Esophagus squamous epithelium (tissue), 5 donors: ENCODE results near the gene CBX5. TPM values are rescaled to one million over a fixed set of nuclear protein-coding genes. Genes with fewer than 3 reads are reported as not detected.

ENCODE experiments used
- DNase-seq: peaks from one replicate; lab custom pipeline; 2025; lab: John Stamatoyannopoulos, UW
- H3K27ac ChIP-seq, 4 donors: fragments of 200-600 bp; sonication (generic); one replicate each; pipeline ENCODE4 v1.5.1; 2016 to 2019; ENCODE audit warnings: mild to moderate bottlenecking in 1 of 4
- H3K27me3 ChIP-seq, 4 donors: fragments of 200-600 bp; sonication (generic); 1 replicate in 3 of 4; 2 replicates in 1 of 4; pipeline versions ENCODE4 v1.5.1 to v1.6.0; 2017 to 2021; ENCODE audit warnings: antibody characterized with exemption in 1 of 4
- H3K36me3 ChIP-seq, 3 donors: fragments of 200-600 bp; sonication (generic); one replicate each; pipeline ENCODE4 v1.5.1; 2016 to 2019
- H3K4me1 ChIP-seq, 3 donors: fragments of 200-600 bp; sonication (generic); one replicate each; pipeline ENCODE4 v1.5.1; 2017 to 2019
- H3K4me3 ChIP-seq, 4 donors: fragments of 200-600 bp; sonication (generic); 1 replicate in 3 of 4; 2 replicates in 1 of 4; pipeline ENCODE4 v1.5.1; 2016 to 2019; ENCODE audit warnings: mild to moderate bottlenecking in 2 of 4, moderate library complexity in 1 of 4
- H3K9me3 ChIP-seq, 3 donors: fragments of 200-600 bp; sonication (generic); one replicate each; pipeline ENCODE4 v1.5.1; 2016 to 2019
- POLR2A ChIP-seq, 4 donors: fragments of 450-650 bp; IDR thresholded peaks; one replicate each; pipeline ENCODE4 v1.6.1; 2017; ENCODE audit warnings: antibody characterized with exemption in 4 of 4, mild to moderate bottlenecking in 4 of 4, moderate library complexity in 3 of 4
- WGBS, 2 donors: methylation state at CpG; one replicate each; pipeline ENCODE4 v1.1.5; 2018; 5-methylcytosine and 5-hydroxymethylcytosine counted together
- intact Hi-C: fragments of 100-400 bp; cut with DNase I; formaldehyde crosslinking; loops from one replicate; pipeline ENCODE4 v1.15.0; 2022
- total RNA-seq, 4 donors: library from RNA; depleted of rRNA; stranded (reverse); fragments of >200 nt; gene quantifications; one replicate each; pipeline ENCODE4 v1.1.0, GENCODE V29; 2016
- TF ChIP-seq, protein P1 (sequence below), 6 experiments: fragments of 450-650 bp in 4 of 6; fragments of 200-600 bp in 2 of 6; sonication (generic) in 2 of 6; IDR thresholded peaks; one replicate each; pipeline ENCODE4 v1.5.1; 2016 to 2019; ENCODE audit warnings: antibody characterized with exemption in 6 of 6, mild to moderate bottlenecking in 4 of 6, moderate library complexity in 4 of 6
- donor health status: DM: yes; HTN: yes; CAD: no.

CBX5 gene
- total RNA-seq, 4 donors from 2014 or later: 13.2 to 29.9 (median 23.7) TPM

GRCh38 chr12:54193434-54193833 lies 86.5 kb downstream of the CBX5 start:
- no peak for DNase-seq
- H3K27me3 ChIP-seq: peaks cover 0 to 79% (median 0%) of the 10 kb centered on the region in 4 donors
- no peaks in the 10 kb centered on the region for H3K9me3 ChIP-seq
- no peaks in the 10 kb centered on the region for H3K36me3 ChIP-seq
- H3K4me1 ChIP-seq: peaks cover 11 to 43% (median 28%) of the 10 kb centered on the region in 3 donors
- 81 to 82% methylated on average over 2 of the region's 7 CpGs for WGBS, 2 donors
- H3K4me3 ChIP-seq: no peak overlapping the region
- intact Hi-C loops: loop anchor here (5.0 kb wide), 1 partner anchor 161 kb away; the partner anchor contains the start of gene HOXC5
- H3K27ac ChIP-seq: no peak overlapping the region
- TF ChIP-seq, protein P1, sequence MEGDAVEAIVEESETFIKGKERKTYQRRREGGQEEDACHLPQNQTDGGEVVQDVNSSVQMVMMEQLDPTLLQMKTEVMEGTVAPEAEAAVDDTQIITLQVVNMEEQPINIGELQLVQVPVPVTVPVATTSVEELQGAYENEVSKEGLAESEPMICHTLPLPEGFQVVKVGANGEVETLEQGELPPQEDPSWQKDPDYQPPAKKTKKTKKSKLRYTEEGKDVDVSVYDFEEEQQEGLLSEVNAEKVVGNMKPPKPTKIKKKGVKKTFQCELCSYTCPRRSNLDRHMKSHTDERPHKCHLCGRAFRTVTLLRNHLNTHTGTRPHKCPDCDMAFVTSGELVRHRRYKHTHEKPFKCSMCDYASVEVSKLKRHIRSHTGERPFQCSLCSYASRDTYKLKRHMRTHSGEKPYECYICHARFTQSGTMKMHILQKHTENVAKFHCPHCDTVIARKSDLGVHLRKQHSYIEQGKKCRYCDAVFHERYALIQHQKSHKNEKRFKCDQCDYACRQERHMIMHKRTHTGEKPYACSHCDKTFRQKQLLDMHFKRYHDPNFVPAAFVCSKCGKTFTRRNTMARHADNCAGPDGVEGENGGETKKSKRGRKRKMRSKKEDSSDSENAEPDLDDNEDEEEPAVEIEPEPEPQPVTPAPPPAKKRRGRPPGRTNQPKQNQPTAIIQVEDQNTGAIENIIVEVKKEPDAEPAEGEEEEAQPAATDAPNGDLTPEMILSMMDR (IDR thresholded peaks at IDR 0.05): no peak
- no peak for TF ChIP-seq POLR2A (IDR thresholded peaks at IDR 0.05)

- Histone ChIP-seq H3K9me3 (no peaks in the 10 kb centered on the region), H3K27ac (no peak overlapping the region), H3K4me3 (no peak overlapping the region), H3K4me1 (peaks cover 11 to 50% (median 22%) of the 10 kb centered on the region in 3 donors), H3K36me3 (peaks cover 0 to 7% (median 0%) of the 10 kb centered on the region in 3 donors), H3K27me3 (peaks cover 0 to 60% (median 0%) of the 10 kb centered on the region in 4 donors)
- TF ChIP-seq, protein P1 (IDR thresholded peaks at IDR 0.05): peak; percentile 65 to 83 (median 78)
- no peak for TF ChIP-seq POLR2A (IDR thresholded peaks at IDR 0.05)
- WGBS, 2 donors: 0 to 5% methylated on average over 8 to 14 of the region's 14 CpGs
- no peak for DNase-seq
- intact Hi-C loops: loop anchor here (5.0 kb wide), 1 partner anchor 159 kb away; the partner anchor contains the start of gene HOXC5
Measured at GRCh38 chr12:54191550-54192022, 88.3 kb downstream of the CBX5 start.

GRCh38 chr12:54191126-54191525 lies 88.8 kb downstream of the CBX5 start:
- 10 to 42% methylated on average over 3 to 4 of the region's 4 CpGs for WGBS, 2 donors

DNA sequence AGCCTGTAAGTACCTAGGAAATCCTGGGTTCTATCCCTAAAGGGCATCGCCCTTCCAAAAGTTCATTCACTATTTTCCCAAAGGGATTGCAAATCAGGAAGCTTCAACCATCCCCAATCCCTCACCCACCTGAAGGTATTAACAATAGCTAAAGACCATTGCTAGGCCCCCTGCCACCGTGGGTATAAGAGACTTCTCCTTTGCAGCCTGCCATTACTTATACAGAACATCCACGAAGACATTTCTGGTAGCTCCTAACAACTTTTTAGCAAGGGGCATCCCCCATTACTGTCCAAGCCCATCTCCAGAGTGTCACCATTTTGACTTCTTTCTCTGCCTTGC lies 90.8 kb downstream of the CBX5 start:
- intact Hi-C loops: no loop called here
- Histone ChIP-seq H3K36me3 (peaks cover 0 to 10% (median 0%) of the 10 kb centered on the region in 3 donors), H3K27ac (peak overlapping the region in 3 of 4 donors; percentile 21 to 65 (median 39)), H3K4me1 (peaks cover 11 to 37% (median 13%) of the 10 kb centered on the region in 3 donors), H3K4me3 (peak overlapping the region in 3 of 4 donors; percentile 64 to 92 (median 90)), H3K9me3 (no peaks in the 10 kb centered on the region), H3K27me3 (peaks cover 0 to 36% (median 0%) of the 10 kb centered on the region in 4 donors)
- TF ChIP-seq, protein P1 (IDR thresholded peaks at IDR 0.05): no peak
- TF ChIP-seq POLR2A (IDR thresholded peaks at IDR 0.05): no peak
- DNase-seq: no peak
- 5 to 22% methylated on average over 3 of the region's 3 CpGs for WGBS, 2 donors

More at GRCh38 chr12:54191126-54191525, 88.8 kb downstream of the CBX5 start:
- no peaks in the 10 kb centered on the region for H3K9me3 ChIP-seq
- no peak overlapping the region for H3K4me3 ChIP-seq
- DNase-seq: no peak
- H3K4me1 ChIP-seq: peaks cover 11 to 47% (median 21%) of the 10 kb centered on the region in 3 donors
- H3K27me3 ChIP-seq: peaks cover 0 to 56% (median 0%) of the 10 kb centered on the region in 4 donors
- intact Hi-C loops: loop anchor here (5.0 kb wide), 1 partner anchor 159 kb away; the partner anchor contains the start of gene HOXC5
- H3K27ac ChIP-seq: no peak overlapping the region
- peaks cover 0 to 10% (median 0%) of the 10 kb centered on the region in 3 donors for H3K36me3 ChIP-seq
- TF ChIP-seq POLR2A (IDR thresholded peaks at IDR 0.05): no peak
- TF ChIP-seq, protein P1 (IDR thresholded peaks at IDR 0.05): no peak

GRCh38 chr12:54187075-54187474 lies 92.8 kb downstream of the CBX5 start:
- TF ChIP-seq POLR2A (IDR thresholded peaks at IDR 0.05): no peak
- TF ChIP-seq, protein P1 (IDR thresholded peaks at IDR 0.05): no peak
- Histone ChIP-seq H3K4me1 (peaks cover 11 to 37% (median 13%) of the 10 kb centered on the region in 3 donors), H3K4me3 (no peak overlapping the region), H3K9me3 (no peaks in the 10 kb centered on the region), H3K27ac (no peak overlapping the region), H3K27me3 (peaks cover 0 to 15% (median 0%) of the 10 kb centered on the region in 4 donors), H3K36me3 (peaks cover 0 to 30% (median 8%) of the 10 kb centered on the region in 3 donors)
- no peak for DNase-seq
- WGBS, 2 donors: 78 to 86% methylated on average over 3 of the region's 3 CpGs
- intact Hi-C loops: no loop called here
